Cerebellar nuclear complex (tissue), 1 donor: ENCODE data around the gene MS4A7.

Experiments
- DNase-seq, 2 experiments: peaks; one replicate each; lab custom pipeline; 2025; lab: John Stamatoyannopoulos, UW

The MS4A7 gene

DNA sequence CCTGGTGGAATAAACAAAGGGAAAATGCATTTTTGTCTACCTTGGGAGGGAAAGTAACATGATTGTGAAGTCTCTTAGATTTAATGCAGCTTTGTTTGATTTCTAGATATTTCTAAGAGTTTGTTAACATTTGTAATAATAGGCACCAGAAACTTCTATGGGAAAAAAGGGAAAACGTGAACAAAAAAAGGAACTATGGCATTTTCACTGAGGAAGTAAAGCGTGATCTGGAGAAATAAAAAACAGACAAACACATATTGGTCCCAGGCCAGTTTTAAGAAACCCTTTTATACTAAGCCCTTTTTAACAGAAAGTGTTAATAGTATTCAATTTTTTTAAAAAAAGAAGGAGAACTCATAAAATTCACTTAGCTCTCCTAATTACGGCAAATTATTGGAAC is 6.9 kb upstream of the MS4A7 start:
- no peak for DNase-seq

DNA sequence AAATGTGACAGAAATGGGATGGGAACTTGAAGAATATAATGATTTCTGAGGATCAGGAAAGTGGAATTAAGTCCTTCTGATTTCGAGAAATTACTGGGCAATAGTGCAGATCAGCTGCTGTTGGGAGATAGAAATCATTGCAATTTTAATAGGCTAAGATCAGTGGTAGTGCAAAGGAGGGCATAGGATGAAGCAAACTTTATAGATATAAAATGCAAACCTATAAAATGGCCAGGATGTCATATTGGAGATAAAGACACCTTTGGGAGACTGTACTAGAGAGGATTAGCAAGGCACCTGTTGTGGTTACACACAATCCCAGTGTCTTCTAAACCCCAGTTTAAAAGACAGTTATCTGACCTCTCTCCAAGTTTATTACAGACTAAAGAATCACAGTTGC is 6.5 kb upstream of the MS4A7 start:
- DNase-seq = no peak

DNA sequence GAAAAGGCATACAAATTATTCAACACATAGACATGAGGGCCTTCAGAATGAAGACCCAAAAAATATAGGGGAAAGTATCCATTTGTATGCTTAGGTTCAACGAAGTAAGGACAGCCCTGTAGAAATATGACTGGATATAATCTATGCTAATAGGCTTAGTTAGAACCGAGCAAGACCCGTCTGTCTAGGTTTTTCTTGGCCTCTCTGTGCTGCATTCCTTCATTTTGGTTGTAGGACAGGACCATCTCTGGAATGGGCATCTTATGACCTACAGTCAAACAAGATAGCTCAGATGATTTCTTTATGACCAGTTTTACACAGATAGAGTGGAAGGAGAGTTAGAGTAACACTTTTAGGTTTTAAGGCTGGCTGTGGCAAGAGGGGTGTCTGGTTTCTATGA is 5.6 kb upstream of the MS4A7 start:
- no peak for DNase-seq

DNA sequence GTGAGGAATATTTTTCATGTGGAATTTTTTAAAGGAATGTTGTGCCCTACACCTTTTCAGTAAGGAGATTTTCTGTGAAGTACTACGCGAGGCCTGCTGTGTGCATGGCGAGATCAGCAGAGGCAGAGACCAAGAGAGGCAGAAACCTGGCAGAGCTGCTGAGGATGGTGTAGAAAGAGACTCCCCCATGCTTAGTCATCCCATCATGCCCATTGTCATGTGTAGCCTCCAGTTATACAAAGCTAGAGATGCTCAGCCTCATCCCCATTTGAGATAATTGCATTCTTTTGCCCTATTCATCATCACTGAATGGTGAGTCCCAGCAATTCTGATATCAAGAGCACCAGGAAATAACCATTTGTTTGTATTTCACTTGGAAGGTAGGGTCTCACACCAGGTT is 3.0 kb upstream of the MS4A7 start:
- DNase-seq = no peak

DNA sequence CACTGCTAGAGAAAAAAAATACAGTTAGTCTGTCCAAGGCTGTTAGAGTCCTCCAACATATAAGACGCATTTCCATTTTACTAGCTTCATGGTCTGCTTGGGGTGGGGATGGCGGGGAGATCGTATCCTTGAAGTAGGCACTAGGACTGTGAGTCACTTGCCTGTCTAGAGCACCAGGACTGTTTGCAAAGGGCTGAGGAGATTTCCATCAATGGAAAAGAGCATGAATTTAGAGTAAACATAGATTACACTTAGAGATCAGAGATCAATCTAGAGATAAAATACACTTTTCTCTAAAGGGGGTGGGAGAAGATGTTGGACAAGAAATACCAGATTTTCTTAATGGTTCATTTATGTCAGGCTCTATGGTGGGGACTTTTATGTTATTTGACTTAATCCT is 1.7 kb upstream of the MS4A7 start:
- no peak for DNase-seq

DNA sequence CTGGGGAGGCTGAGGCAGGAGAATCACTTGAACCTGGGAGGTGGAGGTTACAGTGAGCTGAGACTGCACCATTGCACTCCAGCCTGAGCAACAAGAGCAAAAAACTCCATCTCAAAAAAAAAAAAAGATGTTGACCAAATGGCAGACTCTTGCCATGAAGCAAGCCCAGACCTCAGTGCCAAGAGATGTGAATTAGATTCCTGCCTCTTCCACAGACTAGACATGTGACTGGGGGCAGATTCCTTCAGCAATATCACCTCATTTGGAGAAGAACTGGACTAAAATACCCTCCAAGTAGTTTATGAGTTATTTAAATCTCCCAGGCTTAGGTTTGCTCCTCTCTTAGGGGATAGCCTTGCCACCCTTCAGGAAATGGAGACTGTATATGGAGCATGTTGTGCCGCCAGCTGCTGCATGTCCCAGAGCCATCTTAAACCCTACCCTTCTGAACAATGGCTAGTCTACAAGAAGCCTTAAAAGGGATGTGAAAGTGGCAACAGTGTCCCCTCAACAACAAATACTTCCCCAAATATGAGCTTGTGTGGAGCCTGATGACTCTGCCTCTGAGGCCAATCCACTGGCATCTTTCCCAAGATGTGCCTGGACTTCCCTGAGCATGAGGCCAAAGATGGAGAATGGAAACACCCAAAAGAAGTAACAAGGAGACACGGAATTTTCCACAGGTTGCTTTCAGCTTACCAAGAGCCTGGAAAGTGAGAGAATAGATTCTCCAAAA is 763 bp upstream of the MS4A7 start:
- DNase-seq = no peak

DNA sequence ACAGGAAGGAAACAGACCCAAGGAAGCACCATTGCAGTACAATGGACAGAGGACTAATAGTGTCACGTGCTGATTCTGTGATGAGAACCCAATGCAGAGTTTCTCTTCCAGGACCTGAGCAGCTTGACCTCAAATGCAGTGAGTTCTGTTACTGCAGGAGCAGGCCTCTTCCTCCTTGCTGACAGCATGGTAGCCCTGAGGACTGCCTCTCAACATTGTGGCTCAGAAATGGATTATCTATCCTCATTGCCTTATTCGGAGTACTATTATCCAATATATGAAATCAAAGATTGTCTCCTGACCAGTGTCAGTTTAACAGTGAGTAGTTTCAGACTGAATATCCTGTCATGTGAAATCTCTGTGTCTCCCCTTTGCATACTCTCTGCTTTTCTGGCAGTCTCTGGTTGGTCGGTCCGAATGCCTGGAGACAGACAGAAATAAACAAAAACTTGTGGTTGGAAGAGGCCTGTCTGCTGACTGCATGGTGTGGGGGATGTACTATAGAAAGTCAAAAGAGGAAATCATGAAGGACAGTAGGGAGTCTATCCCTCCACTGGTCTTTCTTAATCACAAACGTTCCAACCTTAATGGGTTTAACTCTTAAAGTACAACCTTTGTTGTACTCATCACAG is 11.1 kb downstream of the MS4A7 start:
- DNase-seq = no peak

DNA sequence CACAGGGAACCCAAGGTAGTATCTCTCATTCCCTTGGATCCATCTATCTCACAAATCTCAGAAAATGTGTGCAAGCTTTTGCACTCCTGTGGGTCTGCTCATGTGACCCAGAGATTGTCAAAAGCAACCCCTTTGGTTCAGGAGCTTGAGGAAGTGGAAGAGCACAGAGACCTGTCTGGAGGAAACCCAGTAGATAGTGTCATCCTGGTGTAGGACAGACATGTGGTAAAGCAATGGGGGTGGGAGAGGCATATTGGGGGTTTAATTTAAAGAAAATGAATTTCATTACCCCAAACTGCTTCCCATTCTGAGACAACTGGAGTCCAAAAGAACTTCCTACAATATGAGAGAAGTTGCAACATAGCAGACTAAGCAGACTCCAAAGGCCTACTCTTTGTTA is 12.1 kb downstream of the MS4A7 start:
- DNase-seq = no peak

DNA sequence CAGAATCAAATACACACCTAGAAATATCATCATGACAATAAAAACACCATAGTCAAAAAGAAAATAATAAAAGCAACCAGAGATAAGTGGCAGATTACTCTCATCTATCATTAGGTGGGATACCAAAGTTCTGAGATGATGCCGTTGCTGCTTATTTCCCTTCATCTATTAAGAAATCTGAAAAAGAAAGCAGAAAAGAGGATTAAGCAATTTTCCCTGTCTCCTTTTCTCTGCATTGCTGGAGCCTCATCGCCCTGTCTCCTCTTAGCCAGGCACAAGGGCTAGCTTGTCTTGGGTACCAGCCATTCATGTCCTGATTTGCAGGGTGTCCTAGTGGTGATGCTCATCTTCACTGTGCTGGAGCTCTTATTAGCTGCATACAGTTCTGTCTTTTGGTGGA is 14.0 kb downstream of the MS4A7 start:
- no peak for DNase-seq

DNA sequence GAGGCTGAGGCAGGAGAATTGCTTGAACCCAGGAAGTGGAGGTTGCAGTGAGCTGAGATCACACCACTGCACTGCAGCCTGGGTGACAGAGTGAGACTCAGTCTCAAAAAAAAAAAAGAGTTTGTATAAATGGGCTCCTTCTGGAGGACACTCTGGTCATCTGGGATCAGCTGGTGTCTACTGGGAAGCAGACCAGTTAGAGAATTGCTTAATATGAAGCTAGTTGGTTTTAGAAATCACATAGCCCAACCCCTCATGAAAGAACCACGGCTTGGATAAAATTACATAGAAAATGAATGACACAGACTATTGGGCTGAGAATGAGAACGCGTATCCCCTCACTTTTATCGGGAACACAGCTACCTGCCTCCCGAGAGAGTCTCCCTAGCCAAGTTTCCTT is 14.7 kb downstream of the MS4A7 start:
- no peak for DNase-seq

DNA sequence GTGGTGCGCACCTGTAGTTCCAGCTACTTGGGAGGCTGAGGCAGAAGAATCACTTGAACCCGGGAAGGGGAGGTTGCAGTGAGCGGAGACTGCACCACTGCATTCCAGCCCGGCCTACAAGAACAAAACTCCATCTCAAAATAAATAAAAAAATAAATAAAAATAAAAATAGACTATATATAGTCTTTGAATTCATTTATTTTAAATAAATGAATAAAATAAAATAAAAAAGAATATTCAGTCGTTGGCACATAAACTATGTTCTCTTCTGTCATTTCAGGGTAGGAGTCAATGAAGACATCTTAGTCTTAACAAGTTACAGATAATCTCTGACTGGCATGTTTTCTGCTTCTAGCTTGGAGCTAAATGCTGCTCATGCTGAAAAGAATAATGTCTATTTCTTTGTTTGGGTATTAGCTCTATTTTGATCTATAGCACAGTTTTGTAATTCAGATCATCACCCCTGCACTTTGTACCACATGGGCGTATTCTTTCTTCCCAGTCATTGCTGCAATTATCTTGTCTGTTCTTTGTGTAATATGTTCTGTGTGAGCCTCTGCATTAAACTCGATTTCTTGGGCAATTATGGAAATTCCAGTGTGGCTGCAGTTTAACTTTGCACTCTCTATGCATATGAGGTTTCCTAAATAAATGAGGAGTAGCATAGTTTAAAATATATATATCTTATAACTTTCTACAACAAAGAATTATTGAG is 16.5 kb downstream of the MS4A7 start:
- DNase-seq = no peak

DNA sequence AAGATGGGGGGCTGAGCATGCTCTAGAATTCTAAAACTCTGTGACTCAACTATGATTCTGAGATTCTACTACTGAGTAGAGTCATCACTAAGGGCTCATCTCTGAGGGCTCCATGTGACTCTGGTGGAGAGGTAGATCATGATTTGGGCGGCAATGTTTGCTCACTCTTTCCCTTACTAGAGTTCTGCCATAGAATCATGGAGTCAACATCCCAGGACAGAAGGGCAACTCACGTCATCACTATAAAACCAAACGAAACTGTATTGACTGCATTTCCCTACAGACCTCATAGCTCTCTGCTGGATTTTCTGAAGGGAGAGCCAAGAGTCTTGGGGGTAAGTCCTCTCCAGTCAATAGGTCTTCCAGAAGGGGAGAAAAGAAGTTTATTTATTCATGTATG is 18.1 kb downstream of the MS4A7 start, which contains the start of gene MS4A14:
MS4A14 (plus strand) TSS at position 78 of the 400 bp plus-strand sequence; CDS start at position 198, 120 bp downstream.
- no peak for DNase-seq

DNA sequence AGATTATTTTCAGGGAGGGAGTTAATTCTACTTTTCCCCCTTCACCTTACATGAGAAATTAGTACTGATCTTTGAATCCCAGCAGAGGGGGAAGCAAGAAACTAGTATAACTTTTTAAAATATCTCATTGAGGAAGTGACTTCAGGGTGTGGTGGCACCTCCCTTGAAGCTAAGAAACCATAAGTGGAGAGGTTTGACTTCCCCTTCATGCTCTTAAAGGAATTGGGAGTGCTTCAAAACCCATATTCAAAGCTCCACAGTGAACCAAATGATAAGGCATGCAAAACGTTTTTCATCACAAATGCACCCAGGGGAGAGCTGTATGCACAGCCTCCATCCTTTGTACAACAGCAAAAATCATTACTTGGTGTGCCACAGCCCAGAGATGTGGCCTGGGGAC is 18.5 kb downstream of the MS4A7 start:
- DNase-seq = no peak

DNA sequence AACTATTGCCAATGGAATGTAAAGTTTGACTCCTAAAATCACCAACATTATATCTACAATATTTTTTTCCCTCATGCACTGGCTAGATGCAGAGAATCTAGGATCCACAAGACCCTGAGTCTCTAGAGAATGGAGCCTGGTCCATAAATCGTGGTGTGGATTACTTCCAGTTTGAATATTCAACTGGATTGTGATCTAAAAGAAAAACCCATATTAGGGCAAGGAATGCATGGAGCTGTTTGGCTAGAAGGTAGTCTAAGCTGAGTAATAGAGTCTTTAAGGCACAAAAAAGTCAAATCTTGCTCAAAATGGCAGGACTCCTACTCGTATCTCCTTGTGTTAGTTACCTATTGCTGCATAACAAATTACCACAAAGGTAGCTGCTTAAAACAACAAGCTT is 41.7 kb downstream of the MS4A7 start:
- no peak for DNase-seq

DNA sequence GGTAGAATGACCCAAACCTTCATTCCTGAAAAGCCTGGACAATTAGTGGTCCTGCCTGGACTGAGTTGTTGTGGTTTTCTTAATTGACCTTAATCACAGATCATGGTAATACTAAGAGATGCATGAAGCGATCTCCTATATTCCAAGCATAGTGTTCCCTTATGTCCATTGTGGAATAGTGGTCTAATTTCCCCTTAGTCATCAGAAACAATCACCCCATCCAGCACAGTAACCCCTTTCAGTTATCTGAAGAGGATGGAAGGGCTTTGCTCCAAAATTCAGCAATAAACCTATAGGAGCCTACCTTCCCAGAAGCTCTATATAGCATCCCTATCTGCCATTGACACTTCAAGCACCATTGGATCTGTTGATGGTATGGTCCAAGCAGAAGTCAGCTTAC is 44.3 kb downstream of the MS4A7 start:
- DNase-seq = no peak

DNA sequence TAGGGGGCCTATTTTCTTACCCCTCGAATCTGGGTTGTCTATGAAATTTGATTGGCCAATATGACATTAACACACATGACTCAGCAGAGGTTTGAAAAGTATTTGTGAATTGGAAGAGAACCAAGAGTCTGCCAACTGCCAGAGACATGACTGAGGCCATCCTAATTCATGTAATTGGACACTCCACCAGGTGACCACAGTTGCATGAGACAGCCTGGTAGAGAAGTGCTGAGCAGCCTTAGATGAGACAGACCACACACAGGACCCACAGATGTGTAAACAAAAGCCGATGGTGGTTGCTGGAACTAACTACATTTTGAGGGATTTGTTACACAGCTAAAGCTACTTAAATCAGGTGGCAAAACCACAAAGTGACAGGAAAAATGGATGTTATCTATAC is 50.2 kb downstream of the MS4A7 start:
- no peak for DNase-seq

DNA sequence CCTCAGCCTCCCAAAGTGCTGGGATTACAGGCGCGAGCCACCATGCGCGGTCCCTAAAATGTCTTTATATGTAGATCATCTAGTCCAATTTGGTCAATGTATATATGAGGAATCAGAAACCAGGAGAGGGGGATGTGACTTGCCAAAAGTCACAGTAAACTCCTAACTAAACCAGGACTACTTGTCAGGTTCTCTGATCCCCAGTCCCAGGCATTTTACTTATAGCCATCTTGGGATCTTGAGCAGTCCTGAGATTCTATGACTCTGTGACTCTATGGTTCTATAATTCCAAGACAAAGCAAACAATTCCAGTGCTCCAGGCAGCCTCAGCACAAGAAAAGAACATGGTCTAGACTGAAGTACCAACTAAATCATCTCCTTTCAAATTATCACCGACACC is 50.9 kb downstream of the MS4A7 start, which contains the start of gene MS4A5:
MS4A5 (plus strand) TSS at position 301 of the 400 bp plus-strand sequence. CDS start 103 bp downstream, outside the sequence.
- DNase-seq = no peak

DNA sequence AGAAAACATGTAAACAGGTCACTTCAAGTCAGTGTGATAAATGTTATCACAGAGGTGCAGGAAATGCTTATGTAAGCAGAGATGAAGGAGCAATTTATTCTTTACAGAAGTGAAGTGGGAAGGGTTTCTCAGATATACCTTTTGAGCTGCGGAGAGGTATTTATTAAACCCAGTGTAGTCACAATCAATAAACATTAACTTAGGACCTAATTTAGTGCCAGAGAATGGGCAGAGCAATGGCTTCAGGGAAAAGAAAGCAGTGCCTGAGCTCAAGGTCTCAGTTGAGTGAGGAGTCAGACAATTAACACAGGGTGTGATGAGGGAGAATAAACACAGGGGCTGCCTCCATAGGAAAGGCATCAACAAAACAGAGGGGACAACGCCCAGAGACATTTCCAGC is 52.9 kb downstream of the MS4A7 start:
- no peak for DNase-seq

DNA sequence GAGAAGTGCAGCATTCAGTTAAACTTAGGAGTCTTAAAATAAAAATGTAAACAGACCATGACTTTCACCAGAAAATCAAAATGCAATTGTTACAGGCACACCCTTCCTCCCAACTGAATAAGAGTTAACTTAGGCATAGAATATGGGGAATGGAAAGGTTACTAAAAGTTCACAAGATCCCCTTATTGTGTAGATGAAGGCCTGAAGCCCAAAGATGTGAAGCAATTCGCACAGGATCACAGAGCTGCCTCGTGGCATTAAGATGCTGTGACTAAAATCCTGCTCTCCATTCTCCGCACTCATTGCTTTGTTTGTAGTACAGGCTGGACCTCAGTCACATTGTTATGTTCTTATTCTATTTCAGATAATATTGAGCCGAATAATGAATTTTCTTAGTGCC is 55.1 kb downstream of the MS4A7 start:
- no peak for DNase-seq
